GM06990 (cell line): ENCODE data around the gene ADAT3.

Source experiments
- DNase-seq: peaks from one replicate; pipeline ENCODE4 v3.0.0-alpha.2; 2011; ENCODE audit not compliant: insufficient read length; ENCODE audit errors: extremely low read depth
- H3K27me3 ChIP-seq: replicated peaks from 2 replicates; pipeline ENCODE4 v1.6.0; 2011; ENCODE audit warnings: low read length; ENCODE audit not compliant: control insufficient read depth, insufficient read depth
- H3K36me3 ChIP-seq: 2 replicates; pipeline ENCODE4 v1.5.1; 2011; ENCODE audit warnings: low read length; ENCODE audit not compliant: control insufficient read depth, insufficient read depth
- H3K4me3 ChIP-seq: replicated peaks from 2 replicates; pipeline ENCODE4 v1.5.1; 2011; ENCODE audit warnings: low read depth, mild to moderate bottlenecking, control low read depth, low read length
- TF ChIP-seq, protein P1 (sequence below): IDR thresholded peaks from 2 replicates; pipeline ENCODE4 v1.5.1; 2011; ENCODE audit warnings: low read length, control low read depth, mild to moderate bottlenecking, inconsistent platforms; ENCODE audit not compliant: insufficient read depth, poor library complexity, severe bottlenecking

Gene ADAT3

DNA sequence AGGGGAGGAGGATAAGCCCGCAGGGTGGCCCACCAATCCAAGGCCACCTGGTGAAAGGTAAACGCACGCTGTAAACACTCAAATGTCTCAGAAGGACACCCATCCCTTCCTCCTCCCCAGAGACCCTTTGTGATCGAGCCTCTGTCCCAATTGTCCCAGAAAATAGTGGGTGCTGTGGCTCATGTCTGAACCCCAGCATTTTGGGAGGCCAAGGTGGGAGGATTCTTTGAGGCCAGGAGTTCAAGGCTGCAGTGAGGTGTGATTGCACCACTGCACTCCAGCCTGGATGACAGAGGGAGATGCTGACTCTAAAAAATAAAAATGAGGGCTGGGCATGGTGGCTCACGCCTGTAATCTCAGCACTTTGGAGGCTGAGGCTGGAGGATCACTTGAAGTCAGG, 16.8 kb upstream of the ADAT3 start:
- no peak for DNase-seq
- no peaks in the 10 kb centered on the region for H3K27me3 ChIP-seq
- H3K4me3 ChIP-seq, result no peak overlapping the region
- H3K36me3 ChIP-seq, result no peaks in the 10 kb centered on the region
- TF ChIP-seq, protein P1, sequence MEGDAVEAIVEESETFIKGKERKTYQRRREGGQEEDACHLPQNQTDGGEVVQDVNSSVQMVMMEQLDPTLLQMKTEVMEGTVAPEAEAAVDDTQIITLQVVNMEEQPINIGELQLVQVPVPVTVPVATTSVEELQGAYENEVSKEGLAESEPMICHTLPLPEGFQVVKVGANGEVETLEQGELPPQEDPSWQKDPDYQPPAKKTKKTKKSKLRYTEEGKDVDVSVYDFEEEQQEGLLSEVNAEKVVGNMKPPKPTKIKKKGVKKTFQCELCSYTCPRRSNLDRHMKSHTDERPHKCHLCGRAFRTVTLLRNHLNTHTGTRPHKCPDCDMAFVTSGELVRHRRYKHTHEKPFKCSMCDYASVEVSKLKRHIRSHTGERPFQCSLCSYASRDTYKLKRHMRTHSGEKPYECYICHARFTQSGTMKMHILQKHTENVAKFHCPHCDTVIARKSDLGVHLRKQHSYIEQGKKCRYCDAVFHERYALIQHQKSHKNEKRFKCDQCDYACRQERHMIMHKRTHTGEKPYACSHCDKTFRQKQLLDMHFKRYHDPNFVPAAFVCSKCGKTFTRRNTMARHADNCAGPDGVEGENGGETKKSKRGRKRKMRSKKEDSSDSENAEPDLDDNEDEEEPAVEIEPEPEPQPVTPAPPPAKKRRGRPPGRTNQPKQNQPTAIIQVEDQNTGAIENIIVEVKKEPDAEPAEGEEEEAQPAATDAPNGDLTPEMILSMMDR, result no peak

DNA sequence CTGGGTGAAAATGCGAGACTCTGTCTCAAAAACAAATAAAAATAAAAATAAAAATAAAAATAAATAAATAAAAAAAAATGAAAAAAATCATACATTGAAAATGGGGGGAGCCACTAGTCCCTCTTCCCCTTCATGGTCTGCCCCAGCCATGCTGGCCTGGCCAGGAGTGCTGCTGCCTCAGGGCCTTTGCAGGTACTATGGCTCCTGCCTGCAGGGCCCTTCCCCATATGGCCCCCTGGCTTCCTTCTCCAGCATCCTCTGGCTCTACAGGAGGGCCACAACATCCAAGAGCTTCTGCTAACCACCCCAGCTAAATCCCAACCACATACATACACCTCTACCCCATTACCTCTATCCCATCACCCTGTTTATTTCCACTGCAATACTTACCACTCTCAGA, 15.3 kb upstream of the ADAT3 start:
- no peak for DNase-seq
- no peaks in the 10 kb centered on the region for H3K27me3 ChIP-seq
- no peaks in the 10 kb centered on the region for H3K36me3 ChIP-seq
- TF ChIP-seq, protein P1, result no peak
- H3K4me3 ChIP-seq, result no peak overlapping the region

GRCh38 chr19:1893791-1894190, 11.4 kb upstream of the ADAT3 start:
- no peaks in the 10 kb centered on the region for H3K27me3 ChIP-seq
- DNase-seq, result no peak
- TF ChIP-seq, protein P1, result no peak
- H3K4me3 ChIP-seq, result no peak overlapping the region
- no peaks in the 10 kb centered on the region for H3K36me3 ChIP-seq

GRCh38 chr19:1896508-1896907, 8.7 kb upstream of the ADAT3 start:
- Histone ChIP-seq H3K36me3 (no peaks in the 10 kb centered on the region), H3K4me3 (peak overlapping the region; percentile 6)

DNA sequence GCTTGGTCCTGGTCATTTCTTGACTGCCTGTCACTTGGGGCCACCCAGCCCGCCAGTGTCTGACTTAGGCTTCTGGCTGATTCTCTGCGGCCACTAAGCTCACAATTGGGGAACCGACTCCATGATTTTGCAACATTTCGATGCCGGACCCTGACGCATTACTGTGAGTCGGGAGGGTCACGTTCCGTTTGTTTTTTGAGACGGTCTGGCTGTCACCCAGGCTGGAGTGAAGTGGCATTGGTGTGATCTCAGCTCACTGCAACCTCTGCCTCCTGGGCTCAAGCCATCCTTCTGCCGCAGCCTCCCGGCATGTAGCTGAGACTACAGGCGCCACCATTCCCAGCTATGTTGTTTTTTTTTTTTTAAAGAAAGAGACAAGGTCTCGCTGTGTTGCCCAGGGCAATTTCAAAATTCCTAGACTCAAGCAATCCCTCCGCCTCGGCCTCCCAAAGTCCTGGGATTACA, 3.2 kb upstream of the ADAT3 start:
- H3K4me3 ChIP-seq, result no peak overlapping the region
- no peaks in the 10 kb centered on the region for H3K36me3 ChIP-seq
- no peak for DNase-seq
- H3K27me3 ChIP-seq, result no peaks in the 10 kb centered on the region
- TF ChIP-seq, protein P1, result no peak

More at GRCh38 chr19:1896508-1896907, 8.7 kb upstream of the ADAT3 start:
- H3K27me3 ChIP-seq, result no peaks in the 10 kb centered on the region
- no peak for DNase-seq
- TF ChIP-seq, protein P1, result no peak

GRCh38 chr19:1902923-1903322, 2.3 kb upstream of the ADAT3 start:
- no peak for DNase-seq

More at GRCh38 chr19:1902923-1903322, 2.3 kb upstream of the ADAT3 start:
- TF ChIP-seq, protein P1, result no peak
- H3K27me3 ChIP-seq, result no peaks in the 10 kb centered on the region
- H3K36me3 ChIP-seq, result no peaks in the 10 kb centered on the region; the same call in 1 of the 2 replicates
- H3K4me3 ChIP-seq, result no peak overlapping the region; the same call in 1 of the 2 replicates
